Activated CD8-positive, alpha-beta memory T cell treated with anti-CD3 and anti-CD28 coated beads, Interleukin-2, amount 50 U/mL, for 1 hour (primary cell): Measurements from ENCODE around the gene AGAP2.

Experiments used
- DNase-seq: peaks from one replicate; pipeline ENCODE4 v3.0.0-alpha.2; 2020; ENCODE audit errors: extremely low read depth

AGAP2 gene

DNA sequence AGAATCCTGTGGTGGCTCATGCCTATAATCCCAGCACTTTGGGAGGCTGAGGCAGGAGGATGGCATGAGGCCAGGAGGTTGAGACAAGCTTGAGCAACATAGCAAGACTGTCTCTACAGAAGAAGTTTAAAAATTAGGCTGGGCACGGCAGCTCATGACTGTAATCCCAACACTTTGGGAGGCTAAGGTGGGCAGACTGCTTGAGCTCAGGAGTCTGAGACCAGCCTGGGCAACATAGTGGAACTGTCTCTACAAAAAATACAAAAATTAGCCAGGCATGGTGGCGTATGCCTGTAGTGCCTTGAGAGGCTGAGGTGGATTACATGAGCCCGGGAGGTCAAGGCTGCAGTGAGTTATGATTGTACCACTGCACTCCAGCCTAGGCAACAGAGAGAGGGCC is 29.3 kb upstream of the AGAP2 start:
- DNase-seq, result no peak

DNA sequence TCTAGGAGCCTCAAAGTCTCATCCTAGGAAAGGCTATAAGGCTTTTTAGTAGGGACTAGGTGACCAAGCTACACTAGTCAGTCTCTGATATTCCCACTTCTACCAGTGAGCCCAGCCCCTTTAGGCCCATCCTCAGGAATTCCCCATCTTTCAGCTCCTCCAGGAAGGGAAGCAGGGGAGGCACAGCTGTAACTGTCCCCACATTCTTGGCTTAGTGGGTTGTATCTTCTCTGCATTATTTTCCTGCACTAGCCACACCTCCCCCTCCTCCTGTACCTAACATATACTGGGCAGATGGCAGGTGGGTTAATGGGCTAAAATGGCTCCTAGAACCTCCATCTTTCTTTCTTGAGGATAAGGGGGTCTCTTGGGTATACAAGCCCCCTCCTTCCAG is 28.8 kb upstream of the AGAP2 start:
- no peak for DNase-seq

DNA sequence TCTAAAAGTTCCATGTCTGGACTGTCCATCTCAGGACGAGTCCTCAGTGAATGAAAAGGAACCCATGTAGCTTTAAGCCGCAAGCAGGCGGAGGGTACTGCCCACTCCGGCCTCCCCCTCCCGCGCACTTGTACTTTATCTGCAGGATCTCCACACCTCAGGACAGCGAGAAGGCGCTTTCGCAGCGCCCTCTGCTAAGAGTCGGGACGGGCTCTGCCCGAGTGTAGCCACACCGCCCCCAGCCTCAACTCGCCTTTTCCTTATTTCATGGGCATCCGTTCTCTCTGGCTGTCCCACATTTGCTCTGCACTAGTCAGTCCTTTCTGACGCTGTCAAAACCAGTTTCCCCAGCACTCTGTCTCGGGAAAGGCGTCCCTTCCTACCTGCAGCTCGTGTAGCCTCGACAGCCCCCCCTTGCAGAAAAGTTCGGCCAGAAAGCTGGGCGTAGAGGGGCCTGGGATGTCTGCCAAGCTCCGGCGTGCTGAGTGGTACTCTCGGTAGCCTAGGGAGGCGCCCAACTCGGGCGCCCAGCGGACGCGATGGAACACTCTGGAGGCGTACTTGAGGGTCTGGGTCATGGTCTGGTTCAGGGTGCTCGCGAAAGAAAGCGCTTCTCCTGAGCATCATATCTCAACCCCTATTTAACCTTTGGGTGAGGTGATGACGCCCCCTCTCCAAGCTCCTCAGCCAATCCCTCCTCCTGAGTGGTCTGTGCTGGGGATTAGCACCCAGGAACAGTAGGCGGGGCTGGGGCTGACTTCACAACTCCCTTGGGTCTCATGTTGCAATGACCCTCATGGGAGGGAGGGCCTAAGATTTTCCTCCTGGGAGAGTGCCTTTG is 28.1 kb upstream of the AGAP2 start, which contains the start of gene CYP27B1:
TSS of gene CYP27B1 (minus strand) at position 615 of the 841 bp plus-strand sequence. CDS start at position 578, 37 bp downstream.
- no peak for DNase-seq

DNA sequence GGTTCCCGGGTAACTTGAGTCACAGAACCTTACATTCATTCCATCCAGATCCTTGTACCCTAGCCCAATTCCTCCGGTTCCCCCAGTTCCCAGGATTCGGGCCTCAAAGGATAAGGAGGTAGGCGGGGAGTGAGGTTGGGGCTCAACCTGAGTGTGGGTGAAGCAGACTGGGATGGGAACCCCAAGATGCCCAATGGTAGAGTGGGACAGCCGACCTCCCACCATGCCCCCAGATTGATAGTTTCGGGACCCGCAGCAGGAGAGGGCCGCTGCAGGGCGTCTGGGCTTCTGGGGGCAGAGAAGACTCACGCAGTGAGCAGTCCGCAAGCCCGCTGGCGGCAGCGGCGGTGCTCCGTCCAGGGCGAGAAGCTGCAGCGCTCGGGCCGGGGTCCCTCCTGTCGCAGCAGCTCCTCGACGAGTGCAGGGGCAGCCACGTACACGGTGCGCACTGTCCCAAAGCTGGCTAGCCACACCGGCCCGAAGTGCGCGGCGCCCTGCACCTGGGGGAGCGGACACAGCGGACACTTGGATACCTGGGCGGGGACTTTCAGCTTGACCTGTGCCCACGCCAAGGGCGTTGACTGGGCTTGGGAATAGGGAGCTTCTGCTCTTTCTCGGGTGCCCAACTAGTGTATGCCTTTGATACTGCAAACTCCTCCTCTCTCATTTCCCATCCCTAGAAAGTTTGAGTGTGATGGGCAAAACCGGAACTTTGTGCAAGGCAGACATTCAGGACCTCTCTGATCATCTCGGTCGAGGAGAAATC is 27.3 kb upstream of the AGAP2 start:
- no peak for DNase-seq

DNA sequence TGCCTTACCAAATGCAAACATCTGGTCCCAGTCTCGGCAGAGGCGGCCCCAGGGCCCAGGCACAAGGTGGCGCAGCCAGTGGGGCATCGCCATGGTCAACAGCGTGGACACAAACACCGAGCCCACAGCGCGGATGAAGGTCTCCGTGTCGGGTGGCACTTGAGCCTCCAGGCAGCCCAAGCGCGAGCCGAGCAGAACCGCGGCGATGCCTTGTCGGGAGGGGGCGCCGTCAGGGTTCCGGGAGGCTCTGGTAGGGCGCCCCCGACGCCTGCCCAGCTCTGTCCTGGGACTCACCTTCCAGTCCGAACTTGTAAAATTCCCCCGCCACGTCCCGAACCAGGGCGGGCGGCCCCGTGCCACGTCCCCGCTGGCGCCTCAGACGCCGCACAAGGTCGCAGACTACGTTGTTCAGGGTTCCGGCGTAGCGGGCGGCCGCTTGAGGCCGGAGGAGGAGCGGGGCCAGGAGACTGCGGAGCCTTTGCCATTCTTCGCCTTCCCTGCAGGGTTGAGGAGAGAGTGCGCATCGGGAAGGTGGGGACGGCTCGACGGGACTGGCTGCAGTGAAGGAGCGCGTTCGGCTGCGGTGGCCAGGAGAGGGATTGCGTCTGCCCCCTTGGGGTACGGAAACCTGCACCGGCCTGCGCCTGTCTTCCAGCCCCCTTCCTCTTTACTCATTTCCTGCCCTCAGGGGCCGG is 26.6 kb upstream of the AGAP2 start:
- no peak for DNase-seq

DNA sequence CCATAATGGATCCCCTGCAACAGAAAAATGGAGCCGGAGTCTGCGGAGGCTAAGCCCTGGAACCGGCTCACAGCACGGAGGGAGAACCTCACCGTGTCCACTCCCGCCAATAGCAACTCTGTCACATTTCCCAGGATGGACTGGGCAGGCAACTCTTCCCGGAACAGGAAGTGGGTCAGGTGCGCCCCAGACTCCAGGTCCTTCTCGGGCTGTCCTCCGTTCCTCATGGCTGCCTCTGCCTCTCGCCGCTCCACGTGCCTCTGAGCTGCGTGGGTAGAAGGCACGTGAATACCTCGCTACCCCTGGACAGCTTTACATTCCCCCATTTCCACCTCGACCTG is 26.1 kb upstream of the AGAP2 start:
- no peak for DNase-seq

- DNase-seq, result no peak
These were observed 25.5 kb upstream of the AGAP2 start for GRCh38 chr12:57763881-57764661.

DNA sequence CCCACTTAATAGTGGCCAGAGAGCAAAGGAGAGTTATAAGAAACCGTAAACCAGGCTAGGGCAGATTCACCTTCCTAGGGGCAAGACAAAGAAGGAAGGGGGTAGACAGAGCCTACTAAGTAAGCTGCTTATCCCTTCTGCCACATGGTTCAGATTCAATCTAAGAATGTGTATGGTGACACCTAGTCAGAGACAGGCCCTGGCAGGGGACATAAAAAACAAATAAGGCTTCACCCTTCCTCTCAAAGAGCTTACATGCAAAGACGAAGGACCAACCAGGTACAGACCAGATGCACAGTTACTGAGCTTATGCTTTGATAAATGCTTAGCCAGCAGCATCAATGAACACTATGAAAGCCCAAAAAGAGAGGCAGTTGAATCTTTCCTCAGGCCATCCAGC is 23.9 kb upstream of the AGAP2 start:
- DNase-seq, result no peak

DNA sequence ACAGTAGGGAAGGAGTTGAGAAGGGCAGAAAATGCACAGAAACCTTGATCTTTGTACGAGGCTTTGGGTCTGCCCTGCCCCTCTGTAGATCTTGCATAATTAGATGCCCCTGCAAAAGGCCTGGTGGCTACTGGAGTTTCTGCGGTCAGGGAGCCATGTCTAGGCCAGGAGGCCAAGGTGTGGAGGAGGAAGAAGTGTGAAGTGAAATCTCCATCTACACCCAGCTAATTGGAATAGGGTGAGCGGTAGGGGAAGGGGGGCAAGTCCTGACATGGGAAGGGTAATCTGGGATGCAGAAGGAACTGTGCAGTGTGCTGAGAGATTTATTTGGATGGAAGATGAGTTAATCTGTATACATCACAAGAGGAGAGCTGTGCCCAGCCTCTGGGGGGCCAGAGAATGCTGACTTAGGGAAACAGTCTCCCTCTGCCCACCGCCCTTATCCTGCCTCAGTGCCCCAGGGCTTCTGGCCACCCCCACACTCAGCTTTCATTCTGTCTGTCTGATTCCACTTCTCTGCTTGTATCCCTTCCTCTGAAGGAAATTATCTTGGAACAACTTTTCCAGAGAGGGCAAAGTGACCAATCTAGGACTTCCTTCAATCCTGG is 23.0 kb upstream of the AGAP2 start:
- DNase-seq, result no peak

GRCh38 chr12:57760347-57760982 is 21.9 kb upstream of the AGAP2 start:
- no peak for DNase-seq

DNA sequence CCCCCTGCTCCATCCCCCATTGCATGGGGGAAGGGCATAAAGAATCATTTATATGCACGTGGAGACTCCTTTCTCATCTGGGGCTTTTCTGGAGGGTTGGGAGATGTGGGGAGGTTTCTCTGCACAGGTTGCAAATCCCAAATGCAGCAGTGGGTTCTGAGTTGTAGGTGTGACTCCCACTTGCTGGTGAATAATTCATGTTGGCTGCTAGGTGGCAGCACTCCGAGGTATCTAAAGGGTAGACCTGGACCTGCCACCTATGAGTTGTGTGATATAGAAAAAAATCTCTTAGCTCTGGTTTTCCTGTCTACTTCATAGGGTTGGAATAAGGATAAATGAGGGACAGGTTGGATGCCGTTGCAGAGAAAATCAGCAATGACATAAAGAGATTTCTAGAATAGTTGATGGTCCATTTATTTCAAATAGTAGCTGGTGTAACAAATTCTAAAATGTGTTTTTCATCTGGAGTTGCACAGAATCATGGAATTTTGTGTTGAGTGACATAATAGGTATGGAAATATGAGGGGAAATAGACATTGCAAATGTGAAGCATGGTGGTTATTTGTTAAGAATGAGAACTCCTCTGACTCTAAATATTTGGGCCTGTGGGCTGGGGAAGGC is 20.9 kb upstream of the AGAP2 start:
- no peak for DNase-seq

- DNase-seq, result no peak
These were observed 20.2 kb upstream of the AGAP2 start for GRCh38 chr12:57758552-57759359.

DNA sequence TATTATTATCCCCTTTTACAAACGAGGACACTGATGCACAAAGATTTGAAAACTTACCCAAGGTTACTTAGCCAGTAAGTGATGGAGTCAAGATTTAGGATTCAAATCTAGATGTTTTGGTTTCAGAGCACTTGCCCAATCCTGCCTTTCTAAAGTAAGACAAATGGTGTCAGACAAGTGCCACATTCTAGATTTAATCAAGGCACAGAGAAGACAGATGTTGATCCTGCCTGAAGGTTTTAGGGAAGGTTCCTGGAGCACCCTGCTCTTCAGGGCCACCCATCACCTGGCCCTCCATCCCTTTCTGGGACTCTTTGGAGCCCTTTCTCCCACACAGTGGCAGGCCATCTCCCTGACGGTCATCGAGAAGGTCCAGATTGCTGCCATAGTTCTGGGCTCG is 19.2 kb upstream of the AGAP2 start:
- DNase-seq, result no peak

DNA sequence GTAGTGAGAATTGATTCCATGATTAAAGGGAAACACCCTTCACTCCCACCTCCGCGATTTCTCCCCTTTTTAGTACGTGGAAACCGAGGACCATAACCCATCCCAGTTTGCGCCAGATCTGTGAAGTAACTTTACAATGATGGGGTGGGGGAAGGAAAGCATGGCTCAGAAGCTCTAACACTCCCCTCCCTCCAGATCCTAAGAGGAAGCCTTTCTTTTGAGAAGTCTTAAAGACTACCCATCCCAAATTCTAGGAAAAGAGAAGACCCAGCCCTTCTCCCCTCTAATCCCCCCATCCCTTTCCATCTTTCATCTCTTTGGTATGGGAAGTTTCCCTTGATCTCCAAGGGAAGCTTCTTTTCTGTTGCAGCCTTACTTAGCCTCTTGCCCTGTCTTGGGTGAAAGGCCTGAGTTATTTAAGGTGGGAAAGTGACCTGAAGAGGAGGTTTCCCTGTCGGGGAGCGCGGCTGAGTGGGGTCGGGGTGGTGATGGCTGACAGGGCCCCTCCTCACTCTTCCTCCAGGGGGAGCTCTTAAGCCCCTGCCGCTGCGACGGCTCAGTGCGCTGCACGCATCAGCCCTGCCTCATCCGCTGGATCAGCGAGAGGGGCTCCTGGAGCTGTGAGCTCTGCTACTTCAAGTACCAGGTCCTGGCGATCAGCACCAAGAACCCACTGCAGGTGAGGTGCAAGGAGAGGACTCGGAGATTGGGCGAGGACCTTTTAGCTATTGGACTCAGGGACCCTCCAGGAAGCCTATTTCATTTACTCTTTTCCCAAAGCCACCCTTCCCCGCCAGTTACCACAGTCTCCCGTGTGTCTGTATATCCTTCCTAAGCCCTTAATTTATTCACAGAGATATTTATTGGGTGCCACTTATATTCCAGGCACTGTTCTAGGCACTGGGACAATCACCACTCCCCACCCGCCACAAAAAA is 18.1 kb upstream of the AGAP2 start:
- no peak for DNase-seq

GRCh38 chr12:57755454-57756372 is 17.2 kb upstream of the AGAP2 start:
- no peak for DNase-seq

- no peak for DNase-seq
These were observed 16.6 kb upstream of the AGAP2 start for GRCh38 chr12:57755194-57755453.

DNA sequence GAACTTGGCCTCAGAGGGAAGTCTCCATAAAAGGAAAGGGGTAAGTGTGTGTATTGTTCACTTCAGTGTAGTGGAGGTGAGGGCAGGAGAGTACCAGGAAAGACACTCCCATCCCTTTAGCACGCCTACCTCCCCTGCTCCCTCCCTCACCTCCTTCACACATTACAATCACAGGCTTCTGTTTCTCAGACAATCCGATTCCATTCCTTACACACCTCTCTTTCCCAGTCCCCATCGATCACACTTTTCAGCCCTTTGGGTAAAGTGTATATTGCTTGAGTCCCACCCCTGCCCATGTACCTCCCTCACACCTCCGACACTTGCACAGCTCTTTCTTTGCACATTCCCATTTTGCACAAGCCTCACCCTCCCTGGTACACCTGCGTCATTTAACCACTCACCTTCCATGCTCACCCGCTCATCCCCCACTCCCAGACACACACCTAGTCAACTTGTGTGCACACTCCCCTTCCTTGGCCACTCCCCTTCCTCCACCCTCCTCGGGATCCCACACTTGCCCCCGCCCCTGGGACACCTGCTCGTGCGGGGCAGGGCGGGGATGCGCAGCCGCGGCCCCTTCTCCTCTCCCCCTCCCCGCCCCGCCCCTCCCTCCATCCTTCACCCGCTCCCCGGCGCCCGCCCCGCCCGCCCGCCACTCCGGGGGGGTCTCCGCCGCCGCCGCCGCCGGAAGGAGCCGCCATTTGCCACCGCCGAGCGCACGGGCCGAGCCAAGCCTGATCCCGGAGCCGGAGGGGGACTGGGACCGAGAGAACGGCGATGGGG is 16.1 kb upstream of the AGAP2 start, which contains the start of gene MARCHF9:
TSS of gene MARCHF9 (plus strand) at position 693 of the 783 bp plus-strand sequence. CDS start 426 bp downstream, outside the sequence.
- peak; percentile 74 for DNase-seq
